ENCODE measurements around the gene CACNA1C.
"Not testable (repeated sequence)": the region's sequence is repeated elsewhere in the genome, so short reads cannot be mapped to it uniquely, and the experiment has no call there.

The CACNA1C gene

DNA sequence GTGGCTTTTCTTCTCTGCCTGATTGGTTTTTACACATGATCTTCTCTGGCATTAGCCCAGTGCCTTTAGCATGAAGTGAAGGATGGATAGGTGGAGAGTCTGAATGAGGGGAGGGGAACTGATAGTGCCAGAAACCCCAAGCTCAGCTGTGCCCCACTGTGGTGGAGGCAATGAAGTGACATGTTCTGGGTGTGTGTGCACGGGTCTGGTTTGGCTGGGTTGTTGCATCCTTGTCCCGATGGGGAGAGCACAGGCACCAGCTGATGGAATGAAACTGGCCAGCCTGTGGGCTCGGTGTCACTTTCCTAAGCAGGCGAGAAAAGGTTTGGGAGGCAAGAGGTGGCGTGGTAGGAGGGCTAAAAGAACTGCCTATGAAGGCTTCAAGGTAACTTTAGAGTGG lies 65.3 kb downstream of the CACNA1C start:
- Histone ChIP-seq H3K27ac (ENCODE audit: low read depth, low read length) (no peak overlapping the region), H3K27me3 (ENCODE audit: control insufficient read depth in 5 of 5, insufficient read depth in 4 of 5, low read length in 5 of 5) (no peaks in the 10 kb centered on the region), H3K9ac (ENCODE audit: low read length in 5 of 5) (no peak overlapping the region), H3K36me3 (ENCODE audit: control insufficient read depth in 5 of 5, insufficient read depth in 5 of 5, low read length in 5 of 5) (no peaks in the 10 kb centered on the region), H3K4me1 (ENCODE audit: control insufficient read depth in 5 of 5, insufficient read depth in 5 of 5, low read length in 5 of 5) (peaks cover 0 to 4% (median 0%) of the 10 kb centered on the region in 5 donors), H3K4me3 (ENCODE audit: low read depth in 1 of 5, low read length in 5 of 5) (no peak overlapping the region), H3K9me3 (ENCODE audit: control insufficient read depth in 5 of 5, low read length in 5 of 5) (peaks cover 0 to 3% (median 0%) of the 10 kb centered on the region in 5 donors)

GRCh38 chr12:2118481-2119255 lies 65.9 kb downstream of the CACNA1C start:
- Histone ChIP-seq H3K4me1 (ENCODE audit: control insufficient read depth in 5 of 5, insufficient read depth in 5 of 5, low read length in 5 of 5) (peaks cover 0 to 4% (median 0%) of the 10 kb centered on the region in 5 donors), H3K9ac (ENCODE audit: low read length in 5 of 5) (no peak overlapping the region)

DNA sequence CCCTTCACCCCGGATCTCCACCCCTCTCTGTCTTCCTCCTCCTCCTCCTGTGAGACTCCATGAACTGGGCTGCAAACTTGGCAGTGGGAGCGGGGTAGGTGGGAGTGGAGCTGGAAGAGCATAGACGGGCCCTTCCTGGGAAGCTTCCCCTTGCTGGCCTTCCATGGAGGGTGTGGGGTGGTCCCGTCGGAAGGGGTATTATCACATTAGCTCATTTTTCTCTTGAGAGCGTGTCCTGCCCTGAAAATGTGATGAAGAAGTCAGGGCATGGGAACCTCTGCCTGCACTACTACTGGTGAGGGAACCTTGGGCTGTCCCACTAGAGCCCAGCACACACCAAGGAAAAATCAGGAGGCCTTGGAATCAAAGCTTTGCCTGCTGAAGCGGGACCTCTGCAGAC lies 66.5 kb downstream of the CACNA1C start:
- Histone ChIP-seq H3K9me3 (ENCODE audit: control insufficient read depth in 5 of 5, low read length in 5 of 5) (no peaks in the 10 kb centered on the region), H3K36me3 (ENCODE audit: control insufficient read depth in 5 of 5, insufficient read depth in 5 of 5, low read length in 5 of 5) (no peaks in the 10 kb centered on the region), H3K4me1 (ENCODE audit: control insufficient read depth in 5 of 5, insufficient read depth in 5 of 5, low read length in 5 of 5) (peaks cover 0 to 4% (median 0%) of the 10 kb centered on the region in 5 donors), H3K4me3 (ENCODE audit: low read depth in 1 of 5, low read length in 5 of 5) (no peak overlapping the region), H3K9ac (ENCODE audit: low read length in 5 of 5) (no peak overlapping the region), H3K27ac (ENCODE audit: low read depth, low read length) (no peak overlapping the region), H3K27me3 (ENCODE audit: control insufficient read depth in 5 of 5, insufficient read depth in 4 of 5, low read length in 5 of 5) (no peaks in the 10 kb centered on the region)

More at GRCh38 chr12:2118481-2119255, 65.9 kb downstream of the CACNA1C start:
- Histone ChIP-seq H3K27me3 (ENCODE audit: control insufficient read depth in 5 of 5, insufficient read depth in 4 of 5, low read length in 5 of 5) (no peaks in the 10 kb centered on the region), H3K9me3 (ENCODE audit: control insufficient read depth in 5 of 5, low read length in 5 of 5) (peaks cover 0 to 3% (median 0%) of the 10 kb centered on the region in 5 donors), H3K27ac (ENCODE audit: low read depth, low read length) (no peak overlapping the region), H3K36me3 (ENCODE audit: control insufficient read depth in 5 of 5, insufficient read depth in 5 of 5, low read length in 5 of 5) (no peaks in the 10 kb centered on the region), H3K4me3 (ENCODE audit: low read depth in 1 of 5, low read length in 5 of 5) (no peak overlapping the region)

GRCh38 chr12:2120982-2121758 lies 68.4 kb downstream of the CACNA1C start:
- Histone ChIP-seq H3K4me3 (ENCODE audit: low read depth in 1 of 5, low read length in 5 of 5) (no peak overlapping the region), H3K9ac (ENCODE audit: low read length in 5 of 5) (no peak overlapping the region), H3K36me3 (ENCODE audit: control insufficient read depth in 5 of 5, insufficient read depth in 5 of 5, low read length in 5 of 5) (no peaks in the 10 kb centered on the region), H3K27me3 (ENCODE audit: control insufficient read depth in 5 of 5, insufficient read depth in 4 of 5, low read length in 5 of 5) (no peaks in the 10 kb centered on the region), H3K27ac (ENCODE audit: low read depth, low read length) (no peak overlapping the region), H3K9me3 (ENCODE audit: control insufficient read depth in 5 of 5, low read length in 5 of 5) (no peaks in the 10 kb centered on the region), H3K4me1 (ENCODE audit: control insufficient read depth in 5 of 5, insufficient read depth in 5 of 5, low read length in 5 of 5) (peaks cover 0 to 4% (median 0%) of the 10 kb centered on the region in 5 donors)

- H3K9ac ChIP-seq (ENCODE audit: low read length in 5 of 5): no peak overlapping the region
- no peaks in the 10 kb centered on the region for H3K36me3 ChIP-seq (ENCODE audit: control insufficient read depth in 5 of 5, insufficient read depth in 5 of 5, low read length in 5 of 5)
- H3K9me3 ChIP-seq (ENCODE audit: control insufficient read depth in 5 of 5, low read length in 5 of 5): no peaks in the 10 kb centered on the region
- H3K27me3 ChIP-seq (ENCODE audit: control insufficient read depth in 5 of 5, insufficient read depth in 4 of 5, low read length in 5 of 5): no peaks in the 10 kb centered on the region
- H3K27ac ChIP-seq (ENCODE audit: low read depth, low read length): no peak overlapping the region
- H3K4me3 ChIP-seq (ENCODE audit: low read depth in 1 of 5, low read length in 5 of 5): no peak overlapping the region
- peaks cover 0 to 4% (median 0%) of the 10 kb centered on the region in 5 donors for H3K4me1 ChIP-seq (ENCODE audit: control insufficient read depth in 5 of 5, insufficient read depth in 5 of 5, low read length in 5 of 5)
These were observed 71.8 kb downstream of the CACNA1C start for GRCh38 chr12:2124466-2125023.

GRCh38 chr12:2125651-2126522 lies 73.1 kb downstream of the CACNA1C start:
- no peaks in the 10 kb centered on the region for H3K9me3 ChIP-seq (ENCODE audit: control insufficient read depth in 5 of 5, low read length in 5 of 5)
- H3K27ac ChIP-seq (ENCODE audit: low read depth, low read length): no peak overlapping the region
- H3K4me3 ChIP-seq (ENCODE audit: low read depth in 1 of 5, low read length in 5 of 5): no peak overlapping the region
- no peak overlapping the region for H3K9ac ChIP-seq (ENCODE audit: low read length in 5 of 5)
- H3K4me1 ChIP-seq (ENCODE audit: control insufficient read depth in 5 of 5, insufficient read depth in 5 of 5, low read length in 5 of 5): no peaks in the 10 kb centered on the region
- no peaks in the 10 kb centered on the region for H3K27me3 ChIP-seq (ENCODE audit: control insufficient read depth in 5 of 5, insufficient read depth in 4 of 5, low read length in 5 of 5)
- no peaks in the 10 kb centered on the region for H3K36me3 ChIP-seq (ENCODE audit: control insufficient read depth in 5 of 5, insufficient read depth in 5 of 5, low read length in 5 of 5)

- no peaks in the 10 kb centered on the region for H3K27me3 ChIP-seq (ENCODE audit: control insufficient read depth in 5 of 5, insufficient read depth in 4 of 5, low read length in 5 of 5)
- no peaks in the 10 kb centered on the region for H3K36me3 ChIP-seq (ENCODE audit: control insufficient read depth in 5 of 5, insufficient read depth in 5 of 5, low read length in 5 of 5)
- H3K4me3 ChIP-seq (ENCODE audit: low read depth in 1 of 5, low read length in 5 of 5): no peak overlapping the region
- no peaks in the 10 kb centered on the region for H3K9me3 ChIP-seq (ENCODE audit: control insufficient read depth in 5 of 5, low read length in 5 of 5)
- H3K9ac ChIP-seq (ENCODE audit: low read length in 5 of 5): no peak overlapping the region
- H3K4me1 ChIP-seq (ENCODE audit: control insufficient read depth in 5 of 5, insufficient read depth in 5 of 5, low read length in 5 of 5): no peaks in the 10 kb centered on the region
- no peak overlapping the region for H3K27ac ChIP-seq (ENCODE audit: low read depth, low read length)
These were observed 74.1 kb downstream of the CACNA1C start for GRCh38 chr12:2126676-2127406.

GRCh38 chr12:2129076-2129475 lies 76.3 kb downstream of the CACNA1C start:
- no peaks in the 10 kb centered on the region for H3K27me3 ChIP-seq (ENCODE audit: control insufficient read depth in 5 of 5, insufficient read depth in 4 of 5, low read length in 5 of 5)
- no peak overlapping the region for H3K9ac ChIP-seq (ENCODE audit: low read length in 5 of 5)
- no peak overlapping the region for H3K4me3 ChIP-seq (ENCODE audit: low read depth in 1 of 5, low read length in 5 of 5)
- no peak overlapping the region for H3K27ac ChIP-seq (ENCODE audit: low read depth, low read length)
- H3K36me3 ChIP-seq (ENCODE audit: control insufficient read depth in 5 of 5, insufficient read depth in 5 of 5, low read length in 5 of 5): no peaks in the 10 kb centered on the region
- no peaks in the 10 kb centered on the region for H3K4me1 ChIP-seq (ENCODE audit: control insufficient read depth in 5 of 5, insufficient read depth in 5 of 5, low read length in 5 of 5)
- no peaks in the 10 kb centered on the region for H3K9me3 ChIP-seq (ENCODE audit: control insufficient read depth in 5 of 5, low read length in 5 of 5)

DNA sequence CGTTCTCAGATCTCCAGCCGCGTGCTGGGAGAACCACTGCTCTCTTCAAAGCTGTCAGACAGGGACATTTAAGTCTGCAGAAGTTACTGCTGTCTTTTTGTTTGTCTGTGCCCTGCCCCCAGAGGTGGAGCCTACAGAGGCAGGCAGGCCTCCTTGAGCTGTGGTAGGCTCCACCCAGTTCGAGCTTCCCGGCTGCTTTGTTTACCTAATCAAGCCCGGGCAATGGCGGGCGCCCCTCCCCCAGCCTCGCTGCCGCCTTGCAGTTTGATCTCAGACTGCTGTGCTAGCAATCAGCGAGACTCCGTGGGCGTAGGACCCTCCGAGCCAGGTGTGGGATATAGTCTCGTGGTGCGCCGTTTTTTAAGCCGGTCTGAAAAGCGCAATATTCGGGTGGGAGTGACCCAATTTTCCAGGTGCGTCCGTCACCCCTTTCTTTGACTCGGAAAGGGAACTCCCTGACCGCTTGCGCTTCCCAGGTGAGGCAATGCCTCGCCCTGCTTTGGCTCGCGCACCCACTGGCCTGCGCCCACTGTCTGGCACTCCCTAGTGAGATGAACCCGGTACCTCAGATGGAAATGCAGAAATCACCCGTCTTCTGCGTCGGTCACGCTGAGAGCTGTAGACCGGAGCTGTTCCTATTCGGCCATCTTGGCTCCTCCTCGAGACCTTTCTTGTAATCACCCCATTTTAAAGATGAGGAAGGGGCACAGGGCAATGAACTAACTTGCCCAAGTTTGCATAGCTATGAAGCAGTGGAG lies 83.1 kb downstream of the CACNA1C start:
- H3K9me3 ChIP-seq (ENCODE audit: control insufficient read depth in 5 of 5, low read length in 5 of 5); H3K27ac ChIP-seq (ENCODE audit: low read depth, low read length); H3K9ac ChIP-seq (ENCODE audit: low read length in 5 of 5): not testable (repeated sequence)

More for the DNA sequence above, 83.1 kb downstream of the CACNA1C start:
- H3K4me3 ChIP-seq (ENCODE audit: low read depth in 1 of 5, low read length in 5 of 5); H3K27me3 ChIP-seq (ENCODE audit: control insufficient read depth in 5 of 5, insufficient read depth in 4 of 5, low read length in 5 of 5); H3K4me1 ChIP-seq (ENCODE audit: control insufficient read depth in 5 of 5, insufficient read depth in 5 of 5, low read length in 5 of 5); H3K36me3 ChIP-seq (ENCODE audit: control insufficient read depth in 5 of 5, insufficient read depth in 5 of 5, low read length in 5 of 5): not testable (repeated sequence)
